Hypothalamus (tissue), 51 donors: ENCODE results near the gene SBNO1.
"Not testable (repeated sequence)": the region's sequence is repeated elsewhere in the genome, so short reads cannot be mapped to it uniquely, and the experiment has no call there.

Experiments used
- DNase-seq, 51 donors: peaks; one replicate each; lab custom pipeline; 2025; lab: John Stamatoyannopoulos, UW

SBNO1 gene

GRCh38 chr12:123356159-123356670 is 8.4 kb downstream of the SBNO1 start:
- DNase-seq: no peak

- no peak for DNase-seq
Observed at GRCh38 chr12:123354600-123354999, 10.0 kb downstream of the SBNO1 start.

- DNase-seq: no peak
Observed at GRCh38 chr12:123351349-123351748, 13.3 kb downstream of the SBNO1 start.

- DNase-seq: no peak
Observed at GRCh38 chr12:123346946-123347345, 17.7 kb downstream of the SBNO1 start.

- no peak for DNase-seq
Observed at GRCh38 chr12:123344086-123344485, 20.6 kb downstream of the SBNO1 start.

GRCh38 chr12:123337070-123337469 is 27.6 kb downstream of the SBNO1 start:
- DNase-seq: no peak

GRCh38 chr12:123336530-123336929 is 28.1 kb downstream of the SBNO1 start:
- no peak for DNase-seq

- DNase-seq: no peak
Observed at GRCh38 chr12:123335490-123335889, 29.2 kb downstream of the SBNO1 start.

GRCh38 chr12:123329799-123330198 is 34.8 kb downstream of the SBNO1 start:
- no peak for DNase-seq

GRCh38 chr12:123319826-123320225 is 44.8 kb downstream of the SBNO1 start:
- no peak for DNase-seq

GRCh38 chr12:123319273-123319672 is 45.4 kb downstream of the SBNO1 start:
- no peak for DNase-seq

GRCh38 chr12:123313046-123313445 is 51.6 kb downstream of the SBNO1 start:
- not testable (repeated sequence) for DNase-seq

- DNase-seq: no peak
Observed at GRCh38 chr12:123306200-123306599, 58.4 kb downstream of the SBNO1 start.

GRCh38 chr12:123305136-123305535 is 59.5 kb downstream of the SBNO1 start:
- DNase-seq: no peak

- DNase-seq: no peak
Observed at GRCh38 chr12:123293178-123293760, 71.4 kb downstream of the SBNO1 start.

GRCh38 chr12:123289911-123290310 is 74.7 kb downstream of the SBNO1 start:
- no peak for DNase-seq

GRCh38 chr12:123288751-123289346 is 75.8 kb downstream of the SBNO1 start:
- peak in 1 of 51 donors; percentile 12 for DNase-seq

- DNase-seq: no peak
Observed at GRCh38 chr12:123286652-123287373, 77.8 kb downstream of the SBNO1 start.

GRCh38 chr12:123284669-123285068 is 80.0 kb downstream of the SBNO1 start:
- no peak for DNase-seq

GRCh38 chr12:123283461-123283860 is 81.2 kb downstream of the SBNO1 start:
- DNase-seq: no peak

GRCh38 chr12:123282111-123282510 is 82.5 kb downstream of the SBNO1 start:
- no peak for DNase-seq

GRCh38 chr12:123280971-123281370 is 83.7 kb downstream of the SBNO1 start:
- DNase-seq: no peak
